K562 (cell line): Measurements from ENCODE around the gene PDE6B. TPM values are rescaled to one million over a fixed set of nuclear protein-coding genes. Genes with fewer than 3 reads are reported as not detected.

Experiments
- ELF1 ChIP-seq: fragments of 200-800 bp; sonication (Bioruptor generic); IDR thresholded peaks from 2 replicates; pipeline ENCODE4 v1.6.1; 2016; ENCODE audit warnings: missing genetic modification characterization, missing compliant biosample characterization
- SRSF3 ChIP-seq: fragments of 200-400 bp; formaldehyde crosslinking; IDR thresholded peaks from 2 replicates; pipeline ENCODE4 v1.6.1; 2016; ENCODE audit warnings: mild to moderate bottlenecking, low read length, moderate library complexity; ENCODE audit not compliant: insufficient read depth
- STAT5B ChIP-seq: fragments of 250-450 bp; sonication (Bioruptor Pico); IDR thresholded peaks from 2 replicates; pipeline ENCODE4 v1.8.0; 2021; ENCODE audit warnings: mild to moderate bottlenecking, inconsistent platforms
- TAF1 ChIP-seq: IDR thresholded peaks from 2 replicates; pipeline ENCODE4 v1.6.1; 2011; ENCODE audit warnings: mild to moderate bottlenecking, low read length, moderate library complexity; ENCODE audit not compliant: insufficient read depth, control insufficient read depth, severe bottlenecking; ENCODE audit errors: extremely low read depth
- ZNF436 ChIP-seq: fragments of 250-450, 450-650 bp; sonication (Bioruptor Pico); formaldehyde crosslinking; IDR thresholded peaks from 2 replicates; pipeline ENCODE4 v1.7.0; 2020; ENCODE audit warnings: mild to moderate bottlenecking
- polyA plus RNA-seq, 8 experiments: library from polyadenylated mRNA; depleted of rRNA in 4 of 8; stranded (reverse) in 5 of 8; unstranded in 3 of 8; fragments of >200 nt; fragmentation: Nextera tagmentation in 2 of 8; fragmentation: Illumina TruSeq in 1 of 8; extraction: Ambion mirVana in 2 of 8; extraction: Trizol in 1 of 8; gene quantifications; 2 replicates each; pipeline versions ENCODE4 v1.2.1 to v1.2.3, GENCODE V29; 2011 to 2014; ENCODE audit warnings: inconsistent platforms in 1 of 8, missing spikeins in 1 of 8
- total RNA-seq, 7 experiments: library from RNA; depleted of rRNA in 6 of 7; stranded (reverse); fragments of >200 nt in 6 of 7; fragmentation: Illumina TruSeq in 2 of 7; extraction: Trizol in 2 of 7; gene quantifications; 2 replicates each; pipeline versions ENCODE4 v1.2.1 to v1.2.3, GENCODE V29; 2011 to 2021; ENCODE audit warnings: low replicate concordance in 1 of 7
- TF ChIP-seq, protein P1 (sequence below), 2 experiments: fragments of 450-650 bp; IDR thresholded peaks; 2 replicates each; pipeline ENCODE4 v1.6.1; 2016
- TF ChIP-seq, protein P2 (sequence below), 2 experiments: fragments of 450-650 bp; formaldehyde crosslinking in 1 of 2; IDR thresholded peaks; 2 replicates each; pipeline versions ENCODE4 v1.4.0 to v1.6.1; 2014 to 2020; ENCODE audit warnings: mild to moderate bottlenecking in 2 of 2, borderline replicate concordance in 1 of 2, low read depth in 1 of 2
- TF ChIP-seq, protein P3 (sequence below): fragments of 250-450 bp; sonication (Bioruptor Pico); IDR thresholded peaks from 2 replicates; pipeline ENCODE4 v1.8.0; 2022; ENCODE audit warnings: moderate library complexity, mild to moderate bottlenecking, inconsistent platforms

Gene PDE6B
- total and polyA plus RNA-seq, 9 of the 15 experiments (the other 6 are each of a cell fraction or from before 2014, with no cell fraction given): 0.04 TPM; not detected in 8

DNA sequence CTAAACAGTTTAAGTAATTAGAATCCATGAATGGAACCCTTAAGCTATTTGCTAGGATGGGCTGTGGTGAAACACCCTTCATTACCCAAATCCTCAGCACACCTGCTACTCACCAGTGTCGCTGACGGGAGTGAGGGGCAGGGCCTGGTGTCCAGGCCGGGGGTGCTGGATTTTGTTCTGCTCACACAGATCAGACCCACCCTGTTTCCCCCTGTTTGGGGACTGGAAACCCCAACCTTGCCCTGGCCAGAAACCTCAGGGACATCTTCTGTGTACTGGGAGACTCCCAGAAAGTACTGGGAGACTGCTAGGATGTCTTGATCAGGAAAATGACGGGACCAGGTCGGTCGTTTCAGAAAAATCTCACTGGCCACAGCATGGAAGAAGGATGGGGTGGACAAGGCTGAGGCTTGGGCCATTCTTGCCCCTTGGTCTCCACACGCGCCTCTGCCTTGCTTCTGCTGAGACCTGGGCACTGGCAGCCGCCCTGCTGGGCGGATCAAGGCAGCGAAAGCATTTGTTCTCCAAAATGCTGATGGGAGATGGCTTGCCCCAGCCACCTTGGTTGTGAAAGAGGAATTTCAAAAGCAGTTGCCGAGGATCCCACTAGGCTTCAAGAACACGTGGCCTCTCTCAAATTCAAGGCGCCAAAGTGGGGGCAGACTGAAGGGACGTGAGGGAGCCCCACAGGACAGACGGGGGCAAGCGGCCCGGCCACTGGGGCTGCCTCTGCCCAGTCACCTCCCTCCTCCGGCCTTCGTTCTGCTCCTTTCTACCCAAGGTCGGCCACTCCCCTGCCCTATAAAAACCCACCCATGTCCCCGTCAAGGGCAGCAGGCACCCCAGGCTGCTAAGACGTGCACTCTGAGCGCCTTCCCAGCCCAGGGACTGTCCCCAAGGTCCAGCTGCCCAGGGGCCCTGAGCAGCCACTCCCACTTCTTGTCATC is 23.5 kb upstream of the PDE6B start (continued):
- TF ChIP-seq, protein P1, sequence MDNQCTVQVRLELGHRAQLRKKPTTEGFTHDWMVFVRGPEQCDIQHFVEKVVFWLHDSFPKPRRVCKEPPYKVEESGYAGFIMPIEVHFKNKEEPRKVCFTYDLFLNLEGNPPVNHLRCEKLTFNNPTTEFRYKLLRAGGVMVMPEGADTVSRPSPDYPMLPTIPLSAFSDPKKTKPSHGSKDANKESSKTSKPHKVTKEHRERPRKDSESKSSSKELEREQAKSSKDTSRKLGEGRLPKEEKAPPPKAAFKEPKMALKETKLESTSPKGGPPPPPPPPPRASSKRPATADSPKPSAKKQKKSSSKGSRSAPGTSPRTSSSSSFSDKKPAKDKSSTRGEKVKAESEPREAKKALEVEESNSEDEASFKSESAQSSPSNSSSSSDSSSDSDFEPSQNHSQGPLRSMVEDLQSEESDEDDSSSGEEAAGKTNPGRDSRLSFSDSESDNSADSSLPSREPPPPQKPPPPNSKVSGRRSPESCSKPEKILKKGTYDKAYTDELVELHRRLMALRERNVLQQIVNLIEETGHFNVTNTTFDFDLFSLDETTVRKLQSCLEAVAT (IDR thresholded peaks at IDR 0.05): no peak
- TF ChIP-seq SRSF3 (no peak), ZNF436 (no peak), TAF1 (no peak), STAT5B (CRISPR knock-in tag) (no peak), ELF1 (tag) (no peak)
- TF ChIP-seq, protein P2, sequence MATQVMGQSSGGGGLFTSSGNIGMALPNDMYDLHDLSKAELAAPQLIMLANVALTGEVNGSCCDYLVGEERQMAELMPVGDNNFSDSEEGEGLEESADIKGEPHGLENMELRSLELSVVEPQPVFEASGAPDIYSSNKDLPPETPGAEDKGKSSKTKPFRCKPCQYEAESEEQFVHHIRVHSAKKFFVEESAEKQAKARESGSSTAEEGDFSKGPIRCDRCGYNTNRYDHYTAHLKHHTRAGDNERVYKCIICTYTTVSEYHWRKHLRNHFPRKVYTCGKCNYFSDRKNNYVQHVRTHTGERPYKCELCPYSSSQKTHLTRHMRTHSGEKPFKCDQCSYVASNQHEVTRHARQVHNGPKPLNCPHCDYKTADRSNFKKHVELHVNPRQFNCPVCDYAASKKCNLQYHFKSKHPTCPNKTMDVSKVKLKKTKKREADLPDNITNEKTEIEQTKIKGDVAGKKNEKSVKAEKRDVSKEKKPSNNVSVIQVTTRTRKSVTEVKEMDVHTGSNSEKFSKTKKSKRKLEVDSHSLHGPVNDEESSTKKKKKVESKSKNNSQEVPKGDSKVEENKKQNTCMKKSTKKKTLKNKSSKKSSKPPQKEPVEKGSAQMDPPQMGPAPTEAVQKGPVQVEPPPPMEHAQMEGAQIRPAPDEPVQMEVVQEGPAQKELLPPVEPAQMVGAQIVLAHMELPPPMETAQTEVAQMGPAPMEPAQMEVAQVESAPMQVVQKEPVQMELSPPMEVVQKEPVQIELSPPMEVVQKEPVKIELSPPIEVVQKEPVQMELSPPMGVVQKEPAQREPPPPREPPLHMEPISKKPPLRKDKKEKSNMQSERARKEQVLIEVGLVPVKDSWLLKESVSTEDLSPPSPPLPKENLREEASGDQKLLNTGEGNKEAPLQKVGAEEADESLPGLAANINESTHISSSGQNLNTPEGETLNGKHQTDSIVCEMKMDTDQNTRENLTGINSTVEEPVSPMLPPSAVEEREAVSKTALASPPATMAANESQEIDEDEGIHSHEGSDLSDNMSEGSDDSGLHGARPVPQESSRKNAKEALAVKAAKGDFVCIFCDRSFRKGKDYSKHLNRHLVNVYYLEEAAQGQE (IDR thresholded peaks at IDR 0.05; ENCODE audit: borderline replicate concordance): no peak
- TF ChIP-seq, protein P2 (CRISPR knock-in tag; IDR thresholded peaks at IDR 0.05; ENCODE audit: low read depth): no peak
- TF ChIP-seq, protein P3, sequence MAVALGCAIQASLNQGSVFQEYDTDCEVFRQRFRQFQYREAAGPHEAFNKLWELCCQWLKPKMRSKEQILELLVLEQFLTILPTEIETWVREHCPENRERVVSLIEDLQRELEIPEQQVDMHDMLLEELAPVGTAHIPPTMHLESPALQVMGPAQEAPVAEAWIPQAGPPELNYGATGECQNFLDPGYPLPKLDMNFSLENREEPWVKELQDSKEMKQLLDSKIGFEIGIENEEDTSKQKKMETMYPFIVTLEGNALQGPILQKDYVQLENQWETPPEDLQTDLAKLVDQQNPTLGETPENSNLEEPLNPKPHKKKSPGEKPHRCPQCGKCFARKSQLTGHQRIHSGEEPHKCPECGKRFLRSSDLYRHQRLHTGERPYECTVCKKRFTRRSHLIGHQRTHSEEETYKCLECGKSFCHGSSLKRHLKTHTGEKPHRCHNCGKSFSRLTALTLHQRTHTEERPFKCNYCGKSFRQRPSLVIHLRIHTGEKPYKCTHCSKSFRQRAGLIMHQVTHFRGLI: no peak
